Measurements from ENCODE around the gene ACOX2.

- TF ChIP-seq CTCF (IDR thresholded peaks at IDR 0.05; ENCODE audit: low read depth, low read length, missing input control) (no peak), SP1 (IDR thresholded peaks at IDR 0.05) (no peak), FOXA1 (IDR thresholded peaks at IDR 0.05) (no peak), EGR1 (IDR thresholded peaks at IDR 0.05; ENCODE audit: low read depth in 2 of 2) (no peak), GABPA (IDR thresholded peaks at IDR 0.05 in 1 of 2, conservative IDR thresholded peaks at IDR 0.05 in 1 of 2) (no peak), ZBTB33 (IDR thresholded peaks at IDR 0.05) (no peak), MAX (IDR thresholded peaks at IDR 0.05) (no peak), YY1 (IDR thresholded peaks at IDR 0.05) (no peak), RAD21 (IDR thresholded peaks at IDR 0.05) (no peak), RXRA (IDR thresholded peaks at IDR 0.05) (no peak)
These were observed 48.0 kb downstream of the ACOX2 start for GRCh38 chr3:58488967-58489366.
